GM06990 (cell line): Measurements from ENCODE around the gene TSEN15.
"Not testable (repeated sequence)": the region's sequence is repeated elsewhere in the genome, so short reads cannot be mapped to it uniquely, and the experiment has no call there.

Source experiments
- DNase-seq: peaks from one replicate; pipeline ENCODE4 v3.0.0-alpha.2; 2011; ENCODE audit not compliant: insufficient read length; ENCODE audit errors: extremely low read depth
- H3K27me3 ChIP-seq: replicated peaks from 2 replicates; pipeline ENCODE4 v1.6.0; 2011; ENCODE audit warnings: low read length; ENCODE audit not compliant: control insufficient read depth, insufficient read depth
- H3K36me3 ChIP-seq: 2 replicates; pipeline ENCODE4 v1.5.1; 2011; ENCODE audit warnings: low read length; ENCODE audit not compliant: control insufficient read depth, insufficient read depth
- H3K4me3 ChIP-seq: replicated peaks from 2 replicates; pipeline ENCODE4 v1.5.1; 2011; ENCODE audit warnings: low read depth, mild to moderate bottlenecking, control low read depth, low read length
- TF ChIP-seq, protein P1 (sequence below): IDR thresholded peaks from 2 replicates; pipeline ENCODE4 v1.5.1; 2011; ENCODE audit warnings: low read length, control low read depth, mild to moderate bottlenecking, inconsistent platforms; ENCODE audit not compliant: insufficient read depth, poor library complexity, severe bottlenecking

TSEN15 gene

DNA sequence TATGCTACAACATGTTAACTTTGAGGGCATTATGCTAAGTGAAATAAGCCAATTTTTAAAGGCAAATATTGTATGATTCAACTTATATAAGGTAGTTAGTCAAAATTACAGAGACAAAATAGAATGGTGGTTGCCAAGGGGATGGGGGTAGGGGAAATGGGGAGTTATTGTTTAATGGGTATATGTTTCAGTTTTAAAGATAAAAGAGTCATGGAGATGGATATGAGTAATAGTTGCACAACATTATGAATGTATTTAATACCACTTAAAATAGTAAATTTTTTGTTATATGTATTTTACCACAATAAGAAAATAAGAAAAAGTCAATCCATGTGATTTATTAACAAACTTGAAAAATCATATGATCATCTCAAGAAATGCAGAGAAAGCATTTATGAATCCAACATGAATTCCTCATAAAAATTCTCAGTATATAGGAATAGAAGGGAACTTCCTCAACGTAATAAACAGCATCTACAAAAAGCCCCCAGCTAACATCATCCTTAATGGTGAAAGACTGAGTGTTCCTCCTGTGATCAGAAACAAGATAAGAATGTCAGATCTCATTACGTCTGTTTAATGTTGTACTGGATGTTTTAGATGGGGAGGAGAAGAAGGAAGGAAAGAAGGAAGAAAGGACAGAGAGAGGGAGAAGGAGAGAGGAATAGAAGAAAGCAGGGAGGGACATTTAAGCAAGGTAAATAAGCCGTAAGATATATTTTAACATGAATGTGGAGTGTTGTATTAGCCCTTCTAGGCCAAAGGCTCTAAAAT lies 6.7 kb upstream of the TSEN15 start:
- Histone ChIP-seq H3K27me3 (no peaks in the 10 kb centered on the region; the same call in 1 of the 2 replicates), H3K4me3 (no peak overlapping the region), H3K36me3 (no peaks in the 10 kb centered on the region)
- no peak for DNase-seq
- TF ChIP-seq, protein P1, sequence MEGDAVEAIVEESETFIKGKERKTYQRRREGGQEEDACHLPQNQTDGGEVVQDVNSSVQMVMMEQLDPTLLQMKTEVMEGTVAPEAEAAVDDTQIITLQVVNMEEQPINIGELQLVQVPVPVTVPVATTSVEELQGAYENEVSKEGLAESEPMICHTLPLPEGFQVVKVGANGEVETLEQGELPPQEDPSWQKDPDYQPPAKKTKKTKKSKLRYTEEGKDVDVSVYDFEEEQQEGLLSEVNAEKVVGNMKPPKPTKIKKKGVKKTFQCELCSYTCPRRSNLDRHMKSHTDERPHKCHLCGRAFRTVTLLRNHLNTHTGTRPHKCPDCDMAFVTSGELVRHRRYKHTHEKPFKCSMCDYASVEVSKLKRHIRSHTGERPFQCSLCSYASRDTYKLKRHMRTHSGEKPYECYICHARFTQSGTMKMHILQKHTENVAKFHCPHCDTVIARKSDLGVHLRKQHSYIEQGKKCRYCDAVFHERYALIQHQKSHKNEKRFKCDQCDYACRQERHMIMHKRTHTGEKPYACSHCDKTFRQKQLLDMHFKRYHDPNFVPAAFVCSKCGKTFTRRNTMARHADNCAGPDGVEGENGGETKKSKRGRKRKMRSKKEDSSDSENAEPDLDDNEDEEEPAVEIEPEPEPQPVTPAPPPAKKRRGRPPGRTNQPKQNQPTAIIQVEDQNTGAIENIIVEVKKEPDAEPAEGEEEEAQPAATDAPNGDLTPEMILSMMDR, result no peak

DNA sequence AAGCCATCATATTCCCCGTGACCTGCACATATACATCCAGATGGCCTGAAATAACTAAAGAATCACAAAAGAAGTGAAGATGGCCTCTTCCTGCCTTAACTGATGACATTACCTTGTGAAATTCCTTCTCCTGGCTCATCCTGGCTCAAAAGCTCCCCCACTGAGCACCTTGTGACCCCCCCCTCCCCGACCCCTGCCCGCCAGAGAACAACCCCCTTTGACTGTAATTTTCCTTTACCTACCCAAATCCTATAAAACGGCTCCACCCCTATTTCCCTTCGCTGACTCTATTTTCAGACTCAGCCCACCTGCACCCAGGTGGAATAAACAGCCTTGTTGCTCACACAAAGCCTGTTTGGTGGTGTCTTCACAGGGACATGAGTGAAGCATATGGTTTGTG lies 4.0 kb upstream of the TSEN15 start:
- H3K27me3 ChIP-seq, H3K4me3 ChIP-seq, DNase-seq, H3K36me3 ChIP-seq: not testable (repeated sequence)

DNA sequence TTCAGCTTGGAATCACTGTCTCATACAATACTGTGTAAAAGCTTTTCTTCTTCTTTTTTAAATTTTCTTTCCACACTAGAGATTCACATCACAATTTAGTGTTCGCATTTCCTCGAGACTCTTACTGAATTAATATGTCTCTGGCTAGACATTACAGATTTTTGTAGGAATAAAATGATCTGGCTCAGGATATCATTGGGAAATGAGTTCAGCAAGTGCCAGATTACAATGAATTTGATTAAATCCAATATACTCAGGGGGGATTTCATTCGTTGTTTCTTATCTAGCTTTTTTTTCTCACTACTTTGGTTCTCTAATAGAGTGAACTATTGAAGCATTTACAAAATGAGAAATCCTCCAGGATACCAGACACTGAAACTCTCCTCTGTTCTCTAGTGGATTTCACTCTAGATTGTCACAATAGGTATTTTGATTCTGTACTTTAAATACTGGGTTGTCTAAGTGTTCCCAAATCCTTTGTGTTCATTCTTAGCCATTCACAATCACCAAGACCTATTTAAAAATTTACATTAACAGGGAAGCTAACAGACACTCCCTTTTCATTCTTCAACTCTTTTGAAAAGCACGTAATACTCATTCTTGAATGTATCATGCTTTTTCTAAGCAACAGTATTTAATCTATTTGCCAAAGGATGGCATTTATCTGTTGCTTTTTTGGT lies 2.8 kb upstream of the TSEN15 start:
- H3K36me3 ChIP-seq, result no peaks in the 10 kb centered on the region
- TF ChIP-seq, protein P1, result no peak

DNA sequence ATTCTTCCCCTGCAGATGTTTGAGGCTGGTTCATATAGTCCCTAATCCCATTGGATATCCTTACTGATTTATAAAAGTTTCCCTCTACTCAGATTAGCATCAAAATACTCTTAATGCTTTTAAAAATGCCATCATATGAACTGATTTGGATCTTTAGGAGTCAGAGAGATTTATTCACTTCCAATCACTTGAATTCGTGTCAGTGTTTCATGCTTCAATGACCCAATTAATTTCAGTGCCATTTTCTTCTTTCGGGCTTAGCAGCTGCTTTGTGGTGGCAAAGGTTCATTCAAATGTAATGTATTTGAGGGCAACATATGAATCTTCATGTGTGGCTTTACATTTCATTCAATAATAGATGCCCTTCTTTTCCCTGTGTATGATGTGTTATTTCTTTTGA lies 2.2 kb upstream of the TSEN15 start:
- Histone ChIP-seq H3K27me3 (no peaks in the 10 kb centered on the region), H3K36me3 (no peaks in the 10 kb centered on the region), H3K4me3 (no peak overlapping the region)
- TF ChIP-seq, protein P1, result no peak
- DNase-seq, result no peak

More for the DNA sequence above, 2.8 kb upstream of the TSEN15 start:
- no peak for DNase-seq
- Histone ChIP-seq H3K27me3 (no peaks in the 10 kb centered on the region), H3K4me3 (no peak overlapping the region)

DNA sequence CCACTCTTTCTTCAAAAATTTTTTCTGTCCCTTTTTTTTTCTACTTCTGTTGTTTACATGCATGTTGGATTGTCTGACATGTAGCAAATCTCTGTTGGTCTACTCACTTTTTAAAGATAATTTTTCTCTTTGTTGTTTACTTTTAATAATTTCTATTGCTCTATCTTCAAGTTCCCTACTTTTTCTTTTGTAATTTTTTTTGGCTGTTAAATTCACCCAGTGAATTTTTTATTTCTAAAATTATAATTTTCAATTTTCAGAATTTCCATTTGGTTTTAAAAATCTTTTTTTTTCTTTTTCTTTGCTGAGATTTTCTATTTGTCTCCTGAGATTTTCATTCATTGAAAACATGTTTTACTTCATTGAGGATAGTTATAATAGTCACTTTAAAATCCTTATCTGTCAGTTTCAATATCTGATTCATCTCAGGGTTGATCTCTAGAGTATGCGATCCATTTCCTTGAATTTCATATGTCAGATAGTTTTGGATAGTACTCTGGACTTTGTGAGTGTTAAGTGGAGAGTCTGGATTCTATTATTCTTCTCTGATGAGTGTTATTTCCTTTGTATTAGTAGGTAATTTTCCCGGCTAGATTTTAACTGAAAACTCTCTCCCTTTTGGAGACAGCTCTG lies 1.6 kb upstream of the TSEN15 start:
- Histone ChIP-seq H3K36me3 (no peaks in the 10 kb centered on the region), H3K27me3 (no peaks in the 10 kb centered on the region), H3K4me3 (no peak overlapping the region)
- TF ChIP-seq, protein P1, result no peak
- no peak for DNase-seq

DNA sequence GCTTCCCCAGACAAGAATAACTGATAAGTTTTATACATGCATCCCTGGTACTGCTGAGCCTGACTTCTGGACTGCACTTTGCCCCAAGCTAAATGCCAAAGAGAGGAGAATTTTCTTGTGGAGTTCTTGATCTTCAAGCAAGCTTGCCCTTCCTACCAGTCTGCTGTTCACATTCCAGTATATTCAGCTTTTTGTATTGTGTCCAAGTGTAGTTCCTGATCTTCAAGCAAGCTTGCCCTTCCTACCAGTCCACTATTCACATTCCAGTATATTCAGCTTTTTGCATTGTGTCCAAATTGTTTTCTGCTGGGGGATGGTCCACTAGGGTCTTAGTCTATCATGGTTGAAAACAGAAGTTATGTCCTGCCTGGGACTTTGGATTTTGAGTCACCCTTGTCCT lies 894 bp upstream of the TSEN15 start:
- DNase-seq, result no peak
- no peaks in the 10 kb centered on the region for H3K27me3 ChIP-seq
- no peak overlapping the region for H3K4me3 ChIP-seq
- no peaks in the 10 kb centered on the region for H3K36me3 ChIP-seq
- TF ChIP-seq, protein P1, result no peak
